Skeletal muscle tissue (tissue), 4 donors: ENCODE results near the gene KCNMB3. TPM values are rescaled to one million over a fixed set of nuclear protein-coding genes. Genes with fewer than 3 reads are reported as not detected.
"Not testable (repeated sequence)": the region's sequence is repeated elsewhere in the genome, so short reads cannot be mapped to it uniquely, and the experiment has no call there.

ENCODE experiments used
- H3K27ac ChIP-seq: one replicate; pipeline ENCODE4 v1.7.0; 2013; ENCODE audit warnings: mild to moderate bottlenecking, low read depth, low read length, inconsistent platforms
- H3K27me3 ChIP-seq, 3 donors: one replicate each; pipeline ENCODE4 v1.7.0; 2013; ENCODE audit warnings: low read length in 3 of 3; ENCODE audit not compliant: control insufficient read depth in 3 of 3, insufficient read depth in 3 of 3
- H3K36me3 ChIP-seq, 3 donors: one replicate each; pipeline ENCODE4 v1.7.0; 2013; ENCODE audit warnings: low read length in 3 of 3; ENCODE audit not compliant: control insufficient read depth in 3 of 3, insufficient read depth in 3 of 3
- H3K4me1 ChIP-seq, 3 donors: one replicate each; pipeline ENCODE4 v1.7.0; 2013; ENCODE audit warnings: low read length in 3 of 3, mild to moderate bottlenecking in 3 of 3; ENCODE audit not compliant: control insufficient read depth in 3 of 3, insufficient read depth in 3 of 3
- H3K4me3 ChIP-seq, 3 donors: one replicate each; pipeline ENCODE4 v1.7.0; 2013; ENCODE audit warnings: low read length in 3 of 3
- H3K9ac ChIP-seq, 3 donors: one replicate each; pipeline ENCODE4 v1.7.0; 2013; ENCODE audit warnings: low read length in 3 of 3, mild to moderate bottlenecking in 3 of 3, moderate library complexity in 2 of 3, low read depth in 1 of 3
- H3K9me3 ChIP-seq, 3 donors: one replicate each; pipeline ENCODE4 v1.7.0; 2013; ENCODE audit warnings: low read length in 3 of 3; ENCODE audit not compliant: control insufficient read depth in 3 of 3
- total RNA-seq: library from RNA; depleted of rRNA; stranded (reverse); fragments of >200 nt; gene quantifications from one replicate; pipeline ENCODE4 v1.2.3, GENCODE V29; 2014
- donor health status: Osteomylitis.

The KCNMB3 gene
- total RNA-seq, 1 donor from 2014 or later = 2.6 TPM

DNA sequence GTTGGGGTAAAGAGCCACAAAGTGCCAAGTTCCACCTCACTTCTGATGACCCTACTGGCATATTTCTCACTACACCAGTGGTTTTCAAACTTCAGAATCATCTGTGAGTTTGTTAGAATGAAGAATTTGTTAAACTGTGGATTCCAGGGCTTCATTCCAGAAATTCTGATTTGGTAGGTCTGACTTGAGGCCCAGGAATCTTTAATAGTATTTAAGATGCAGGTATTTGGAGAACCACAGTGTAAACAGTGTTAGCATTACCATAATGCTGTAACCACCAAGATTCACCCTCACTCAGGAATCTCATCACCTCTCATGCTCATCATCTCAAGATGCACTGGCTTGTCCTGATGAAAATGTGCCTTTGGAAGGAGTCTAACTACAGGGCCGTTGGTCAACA, 6.0 kb downstream of the KCNMB3 start:
- Histone ChIP-seq H3K27me3 (no peaks in the 10 kb centered on the region), H3K9me3 (no peaks in the 10 kb centered on the region), H3K4me1 (no peaks in the 10 kb centered on the region), H3K36me3 (peaks cover 0 to 2% (median 0%) of the 10 kb centered on the region in 3 donors), H3K9ac (no peak overlapping the region), H3K27ac (no peak overlapping the region), H3K4me3 (no peak overlapping the region)

- H3K27ac ChIP-seq, H3K9ac ChIP-seq, H3K4me1 ChIP-seq, H3K9me3 ChIP-seq, H3K27me3 ChIP-seq, H3K4me3 ChIP-seq, H3K36me3 ChIP-seq: not testable (repeated sequence)
These were observed 8.1 kb downstream of the KCNMB3 start for GRCh38 chr3:179242859-179243258.

DNA sequence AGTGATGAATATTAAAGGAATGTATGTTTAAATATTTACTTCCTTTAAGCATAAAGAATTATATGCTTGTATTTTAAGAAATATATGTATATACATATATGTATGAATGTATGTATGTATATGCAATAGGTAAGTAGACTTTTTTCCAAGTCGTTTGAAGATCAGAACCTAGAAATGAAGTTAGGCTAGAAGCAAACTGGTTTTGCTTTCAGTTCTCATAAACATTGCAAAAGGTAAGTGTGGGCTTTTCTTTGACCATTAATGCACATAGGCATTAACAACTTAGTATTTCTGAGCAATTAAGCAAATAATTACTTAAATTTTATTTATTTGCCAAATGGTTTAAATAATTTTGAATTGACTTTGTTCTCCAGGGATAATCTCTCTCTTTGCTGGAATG, 10.6 kb downstream of the KCNMB3 start:
- not testable (repeated sequence) for H3K36me3 ChIP-seq, H3K4me1 ChIP-seq, H3K27me3 ChIP-seq, H3K9ac ChIP-seq, H3K4me3 ChIP-seq, H3K9me3 ChIP-seq, H3K27ac ChIP-seq

DNA sequence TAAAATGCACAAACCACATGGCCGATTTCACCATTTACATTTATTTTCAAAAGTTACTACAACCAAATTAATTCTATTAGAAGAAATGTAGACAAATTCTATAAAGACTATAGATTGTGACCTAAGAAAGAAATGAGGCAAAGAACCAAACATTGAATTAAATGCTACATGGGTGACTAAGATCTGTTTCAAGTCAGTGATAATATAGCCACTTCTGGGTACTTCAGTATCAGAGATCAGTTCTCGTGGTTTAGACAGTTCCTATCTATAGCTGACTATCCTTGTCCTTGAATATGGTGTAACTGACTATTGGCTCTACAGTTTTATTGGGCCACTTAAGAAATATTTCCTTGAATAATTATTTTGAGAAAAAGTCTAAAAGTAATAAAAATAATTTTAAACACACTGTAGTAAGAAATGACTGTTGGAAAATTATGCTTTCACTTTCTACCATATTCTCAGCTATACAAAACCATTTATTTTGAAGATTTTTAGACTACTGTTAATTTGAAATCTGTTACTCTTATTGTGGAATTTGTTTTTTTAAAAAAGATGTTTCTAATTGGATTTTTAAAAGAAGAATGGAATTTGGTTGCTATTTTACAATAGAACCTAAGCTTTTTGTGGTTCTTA, 14.1 kb downstream of the KCNMB3 start:
- no peak overlapping the region for H3K9ac ChIP-seq
- H3K27me3 ChIP-seq = no peaks in the 10 kb centered on the region
- no peaks in the 10 kb centered on the region for H3K4me1 ChIP-seq
- H3K27ac ChIP-seq = no peak overlapping the region
- H3K9me3 ChIP-seq = no peaks in the 10 kb centered on the region
- no peak overlapping the region for H3K4me3 ChIP-seq
- H3K36me3 ChIP-seq = peaks cover 0 to 9% (median 5%) of the 10 kb centered on the region in 3 donors

DNA sequence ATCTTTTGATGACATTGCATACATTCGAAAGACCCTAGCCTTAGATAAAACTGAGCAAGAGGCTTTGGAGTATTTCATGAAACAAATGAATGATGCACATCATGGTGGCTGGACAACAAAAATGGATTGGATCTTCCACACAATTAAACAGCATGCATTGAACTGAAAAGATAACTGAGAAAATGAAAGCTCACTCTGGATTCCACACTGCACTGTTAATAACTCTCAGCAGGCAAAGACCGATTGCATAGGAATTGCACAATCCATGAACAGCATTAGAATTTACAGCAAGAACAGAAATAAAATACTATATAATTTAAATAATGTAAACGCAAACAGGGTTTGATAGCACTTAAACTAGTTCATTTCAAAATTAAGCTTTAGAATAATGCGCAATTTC, 16.7 kb downstream of the KCNMB3 start:
- Histone ChIP-seq H3K36me3 (peaks cover 2 to 14% (median 13%) of the 10 kb centered on the region in 3 donors), H3K4me1 (no peaks in the 10 kb centered on the region), H3K27ac (no peak overlapping the region), H3K9me3 (no peaks in the 10 kb centered on the region), H3K9ac (no peak overlapping the region), H3K4me3 (no peak overlapping the region), H3K27me3 (no peaks in the 10 kb centered on the region)

DNA sequence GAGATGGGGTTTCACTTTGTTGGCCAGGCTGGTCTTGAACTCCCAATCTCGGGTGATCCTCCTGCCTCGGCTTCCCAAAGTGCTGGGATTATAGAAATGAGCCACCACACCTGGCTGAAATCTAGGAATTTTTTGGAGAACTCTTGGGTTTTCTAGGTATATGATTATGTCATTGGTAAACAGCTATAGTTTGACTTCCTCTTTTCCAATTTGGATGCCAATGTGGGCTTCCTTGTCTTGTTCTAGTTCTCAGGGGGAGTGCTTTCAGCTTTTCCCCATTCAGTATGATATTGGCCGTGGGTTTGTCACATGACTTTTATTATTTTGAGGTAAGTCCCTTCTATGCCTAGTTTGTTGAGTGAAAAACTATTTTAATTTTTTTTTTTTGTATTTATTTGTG, 17.9 kb downstream of the KCNMB3 start:
- H3K27ac ChIP-seq = no peak overlapping the region
- no peaks in the 10 kb centered on the region for H3K9me3 ChIP-seq
- no peaks in the 10 kb centered on the region for H3K27me3 ChIP-seq
- H3K4me1 ChIP-seq = no peaks in the 10 kb centered on the region
- no peak overlapping the region for H3K4me3 ChIP-seq
- no peak overlapping the region for H3K9ac ChIP-seq
- peaks cover 2 to 17% (median 16%) of the 10 kb centered on the region in 3 donors for H3K36me3 ChIP-seq

DNA sequence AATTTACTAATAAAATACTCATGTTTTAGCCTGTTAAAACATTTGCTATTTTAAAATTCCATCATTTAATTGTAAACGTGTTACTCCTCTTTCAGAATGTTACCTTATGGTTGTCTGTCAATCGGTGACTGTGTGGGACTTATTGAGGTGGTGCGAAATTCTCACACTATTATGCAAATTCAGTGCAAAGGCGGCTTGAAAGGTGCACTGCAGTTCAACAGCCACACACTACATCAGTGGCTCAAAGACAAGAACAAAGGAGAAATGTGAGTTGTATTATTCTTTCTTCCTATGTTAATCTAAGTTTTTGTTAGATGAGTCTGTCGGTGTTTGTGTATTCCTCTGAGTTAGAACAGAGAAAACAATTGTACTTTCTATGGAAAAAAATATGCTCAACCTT, 21.7 kb downstream of the KCNMB3 start:
- H3K4me1 ChIP-seq = no peaks in the 10 kb centered on the region
- no peak overlapping the region for H3K9ac ChIP-seq
- H3K36me3 ChIP-seq = peaks cover 2 to 26% (median 19%) of the 10 kb centered on the region in 3 donors
- no peaks in the 10 kb centered on the region for H3K27me3 ChIP-seq
- no peak overlapping the region for H3K27ac ChIP-seq
- no peaks in the 10 kb centered on the region for H3K9me3 ChIP-seq
- H3K4me3 ChIP-seq = no peak overlapping the region

DNA sequence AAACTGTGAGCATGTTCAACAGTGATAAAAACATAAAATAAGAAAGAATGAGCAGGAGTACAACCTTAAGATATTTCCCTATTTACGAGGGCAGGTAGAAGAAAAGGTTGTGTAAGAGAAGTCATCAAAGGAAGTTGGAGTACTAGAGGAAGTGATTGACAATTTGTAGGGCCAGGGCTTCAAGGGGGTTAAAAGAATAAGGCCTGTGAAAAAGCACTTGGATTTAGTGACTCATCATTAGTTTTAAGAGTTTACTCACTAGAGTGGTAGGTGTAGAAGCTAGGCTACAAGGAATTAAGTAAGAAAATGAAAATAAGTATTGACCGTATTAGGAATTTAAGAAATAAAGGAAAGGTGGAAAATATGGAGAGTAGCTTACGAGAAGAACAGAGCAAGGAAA, 23.6 kb downstream of the KCNMB3 start:
- no peaks in the 10 kb centered on the region for H3K27me3 ChIP-seq
- H3K4me1 ChIP-seq = no peaks in the 10 kb centered on the region
- no peak overlapping the region for H3K27ac ChIP-seq
- no peak overlapping the region for H3K9ac ChIP-seq
- H3K4me3 ChIP-seq = no peak overlapping the region
- H3K9me3 ChIP-seq = no peaks in the 10 kb centered on the region
- H3K36me3 ChIP-seq = peaks cover 2 to 28% (median 20%) of the 10 kb centered on the region in 3 donors

- H3K27ac ChIP-seq = no peak overlapping the region
These were observed 26.3 kb downstream of the KCNMB3 start for GRCh38 chr3:179224584-179224983.

GRCh38 chr3:179223548-179223947, 27.4 kb downstream of the KCNMB3 start:
- Histone ChIP-seq H3K4me3 (no peak overlapping the region), H3K9ac (peak overlapping the region in 1 of 3 donors; percentile 16), H3K36me3 (peaks cover 0 to 17% (median 12%) of the 10 kb centered on the region in 3 donors), H3K27ac (no peak overlapping the region), H3K27me3 (no peaks in the 10 kb centered on the region), H3K4me1 (no peaks in the 10 kb centered on the region), H3K9me3 (no peaks in the 10 kb centered on the region)

More at GRCh38 chr3:179224584-179224983, 26.3 kb downstream of the KCNMB3 start:
- Histone ChIP-seq H3K27me3 (no peaks in the 10 kb centered on the region), H3K9me3 (no peaks in the 10 kb centered on the region), H3K4me1 (no peaks in the 10 kb centered on the region), H3K4me3 (no peak overlapping the region), H3K9ac (no peak overlapping the region), H3K36me3 (peaks cover 0 to 21% (median 16%) of the 10 kb centered on the region in 3 donors)
